Measurements from ENCODE around the gene WDR53. TPM values are rescaled to one million over a fixed set of nuclear protein-coding genes. Genes with fewer than 3 reads are reported as not detected.
"Not testable (repeated sequence)": the region's sequence is repeated elsewhere in the genome, so short reads cannot be mapped to it uniquely, and the experiment has no call there.

WDR53 gene
- total RNA-seq, 2 experiments from 2014 or later = 24.4 to 30.3 TPM

GRCh38 chr3:196528639-196529233 is 39.6 kb downstream of the WDR53 start:
- CTCF ChIA-PET = interaction anchor here (0.5 to 1.8 kb wide), 19 partner anchors 10 to 417 kb away, joined by 3 to 9 read pairs (median 4); partner anchors contain the start of genes FBXO45 and WDR53
- POLR2A ChIA-PET = interaction anchor here (0.7 to 0.8 kb wide), 2 partner anchors 40 to 336 kb away, joined by 3 read pairs; partner anchors contain the start of genes FBXO45 and WDR53

DNA sequence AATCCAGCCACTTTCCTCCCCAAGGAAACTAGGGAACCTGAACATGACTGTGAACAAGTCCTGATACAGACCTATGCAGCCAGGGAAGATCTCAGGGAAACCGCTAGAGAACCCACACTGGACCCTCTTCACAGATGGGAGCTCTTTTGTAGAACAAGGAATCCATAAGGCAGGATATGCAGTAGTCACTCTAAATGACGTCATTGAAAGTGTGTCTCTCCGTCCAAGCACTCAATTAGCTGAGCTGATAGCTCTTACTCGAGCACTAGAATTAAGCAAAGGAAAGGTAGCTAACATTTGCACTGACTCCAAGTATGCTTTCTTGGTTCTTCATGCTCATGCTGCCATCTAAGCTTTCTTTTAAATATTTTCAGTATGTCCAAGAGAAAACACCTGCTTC is 43.2 kb downstream of the WDR53 start:
- ChIA-PET POLR2A (no interaction called here), CTCF (interaction anchor here (1.2 kb wide), 1 partner anchor 19 kb away, joined by 3 read pairs; no protein-coding TSS in a partner anchor)

DNA sequence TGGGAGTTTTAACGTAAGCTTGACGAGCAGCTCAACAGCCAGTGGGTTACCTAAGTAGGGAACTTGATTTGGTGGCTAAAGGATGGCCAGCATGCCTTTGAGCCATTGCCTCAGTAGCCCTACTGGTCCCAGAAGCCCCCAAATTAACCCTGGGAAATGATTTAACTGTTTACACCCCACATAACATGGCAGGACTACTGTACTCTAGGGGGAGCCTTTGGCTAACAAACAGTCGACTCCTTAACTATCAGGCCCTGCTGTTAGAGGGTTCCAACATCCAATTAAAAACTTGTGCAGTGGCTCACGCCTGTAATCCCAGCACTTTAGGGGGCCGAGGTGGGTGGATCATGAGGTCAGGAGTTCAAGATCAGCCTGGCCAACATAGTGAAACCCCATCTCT is 43.8 kb downstream of the WDR53 start:
- ChIA-PET POLR2A (no interaction called here), CTCF (interaction anchor here (0.6 to 1.2 kb wide), 3 partner anchors 19 to 59 kb away, joined by 3 read pairs; no protein-coding TSS in a partner anchor)

DNA sequence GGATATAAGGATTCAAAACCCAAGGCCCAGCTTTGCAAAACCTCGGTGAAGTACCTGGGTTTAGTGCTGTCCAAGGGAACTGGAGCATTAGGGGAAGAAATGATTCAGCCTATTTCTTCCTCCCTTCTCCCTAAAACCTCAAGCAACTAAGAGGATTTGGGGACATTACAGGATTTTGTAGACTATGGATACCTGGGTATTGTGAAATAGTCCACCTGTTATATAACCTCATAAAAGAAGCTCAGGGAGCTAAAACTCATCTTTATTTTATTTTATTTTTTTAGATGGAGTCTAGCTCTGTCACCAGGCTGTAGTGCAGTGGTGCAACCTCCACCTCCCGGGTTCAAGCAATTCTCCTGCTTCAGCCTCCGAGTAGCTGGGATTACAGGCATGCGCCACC is 44.5 kb downstream of the WDR53 start:
- POLR2A ChIA-PET = no interaction called here
- CTCF ChIA-PET = interaction anchor here (0.6 to 0.9 kb wide), 3 partner anchors 12 to 58 kb away, joined by 3 to 5 read pairs (median 3); no protein-coding TSS in a partner anchor

DNA sequence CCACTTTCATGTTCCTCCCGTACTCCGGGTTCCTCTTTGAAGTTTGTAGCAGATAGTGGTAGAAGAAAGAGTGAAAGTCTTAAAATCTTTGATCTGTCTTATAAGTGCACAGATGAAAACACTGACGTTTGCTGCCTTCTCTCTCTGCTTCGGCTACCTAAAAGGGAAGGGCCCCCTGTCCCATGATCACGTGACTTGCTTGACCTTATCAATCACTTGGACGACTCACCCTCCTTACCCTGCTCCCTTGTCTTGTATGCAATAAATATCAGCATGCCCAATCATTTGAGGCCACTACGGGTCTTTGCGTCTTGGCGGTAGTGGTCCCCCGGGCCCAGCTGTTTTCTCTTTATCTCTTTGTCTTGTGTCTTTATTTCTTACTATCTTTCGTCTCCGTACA is 47.1 kb downstream of the WDR53 start:
- POLR2A ChIA-PET = not testable (repeated sequence)

DNA sequence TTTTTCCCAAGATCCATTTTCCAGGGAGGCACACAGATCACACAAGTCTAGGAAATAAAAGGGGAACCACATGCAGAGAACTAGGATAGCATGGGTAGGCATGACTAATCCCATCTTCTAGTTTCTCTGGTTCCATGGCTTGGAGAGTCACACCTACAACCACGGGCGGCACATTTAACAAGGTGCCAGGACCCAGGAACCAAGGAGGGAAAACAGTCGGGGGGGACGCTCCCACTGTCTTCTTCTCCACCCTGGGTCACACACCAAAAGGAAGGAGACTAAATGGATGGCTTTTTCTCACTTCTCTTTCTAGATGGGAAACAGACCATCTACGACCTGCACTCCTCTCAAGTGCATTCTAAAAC is 48.7 kb downstream of the WDR53 start:
- ChIA-PET POLR2A (no interaction called here), CTCF (interaction anchor here (0.6 to 1.5 kb wide), 4 partner anchors 112 to 266 kb away, joined by 3 read pairs; no protein-coding TSS in a partner anchor)

More for the DNA sequence above, 47.1 kb downstream of the WDR53 start:
- CTCF ChIA-PET = interaction anchor here (0.6 to 1.4 kb wide), 2 partner anchors 17 to 228 kb away, joined by 3 to 4 read pairs; partner anchors contain the start of gene RNF168

- ChIA-PET CTCF (interaction anchor here (0.9 to 1.5 kb wide), 3 partner anchors 258 to 266 kb away, joined by 3 read pairs; no protein-coding TSS in a partner anchor), POLR2A (no interaction called here)
Observed at GRCh38 chr3:196518966-196519717, 49.2 kb downstream of the WDR53 start.

DNA sequence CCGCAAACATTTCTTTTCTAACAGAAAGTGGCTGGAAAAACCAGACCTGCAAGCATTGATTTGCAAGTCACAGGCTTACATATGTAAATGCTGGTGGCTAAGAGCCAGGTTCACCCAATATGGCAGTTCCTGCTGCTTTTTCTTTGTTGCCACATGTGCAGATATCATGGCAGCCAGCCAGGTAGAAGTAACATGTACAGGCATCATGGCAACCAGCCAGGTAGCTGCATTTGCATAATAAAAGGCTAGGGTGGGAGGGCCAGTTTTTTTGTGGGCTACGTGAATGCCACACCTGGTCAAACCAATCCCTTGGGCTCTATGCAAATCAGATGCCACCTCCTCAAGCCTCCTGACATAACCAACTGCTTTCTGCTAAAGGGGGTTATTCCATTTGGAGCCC is 50.4 kb downstream of the WDR53 start:
- CTCF ChIA-PET = no interaction called here
- POLR2A ChIA-PET = no interaction called here

- ChIA-PET CTCF (interaction anchor here (0.6 to 0.7 kb wide), 2 partner anchors 9 to 187 kb away, joined by 3 to 4 read pairs; no protein-coding TSS in a partner anchor), POLR2A (no interaction called here)
Observed at GRCh38 chr3:196517162-196517800, 51.1 kb downstream of the WDR53 start.

- CTCF ChIA-PET = interaction anchor here (1.2 kb wide), 1 partner anchor 97 kb away, joined by 3 read pairs; no protein-coding TSS in a partner anchor
- POLR2A ChIA-PET = no interaction called here
Observed at GRCh38 chr3:196514913-196515621, 53.3 kb downstream of the WDR53 start, which contains the start of gene SMCO1. Gene SMCO1, minus strand, starts transcription at chr3:196515346. Its CDS starts 137 bp downstream, at chr3:196515209.

- ChIA-PET POLR2A (no interaction called here), CTCF (interaction anchor here (1.2 to 1.5 kb wide), 2 partner anchors 14 to 97 kb away, joined by 3 to 8 read pairs; no protein-coding TSS in a partner anchor)
Observed at GRCh38 chr3:196514350-196514716, 54.0 kb downstream of the WDR53 start.

GRCh38 chr3:196513697-196514349 is 54.5 kb downstream of the WDR53 start:
- ChIA-PET CTCF (interaction anchor here (0.6 to 1.5 kb wide), 3 partner anchors 15 to 204 kb away, joined by 3 to 8 read pairs (median 3); no protein-coding TSS in a partner anchor), POLR2A (no interaction called here)

DNA sequence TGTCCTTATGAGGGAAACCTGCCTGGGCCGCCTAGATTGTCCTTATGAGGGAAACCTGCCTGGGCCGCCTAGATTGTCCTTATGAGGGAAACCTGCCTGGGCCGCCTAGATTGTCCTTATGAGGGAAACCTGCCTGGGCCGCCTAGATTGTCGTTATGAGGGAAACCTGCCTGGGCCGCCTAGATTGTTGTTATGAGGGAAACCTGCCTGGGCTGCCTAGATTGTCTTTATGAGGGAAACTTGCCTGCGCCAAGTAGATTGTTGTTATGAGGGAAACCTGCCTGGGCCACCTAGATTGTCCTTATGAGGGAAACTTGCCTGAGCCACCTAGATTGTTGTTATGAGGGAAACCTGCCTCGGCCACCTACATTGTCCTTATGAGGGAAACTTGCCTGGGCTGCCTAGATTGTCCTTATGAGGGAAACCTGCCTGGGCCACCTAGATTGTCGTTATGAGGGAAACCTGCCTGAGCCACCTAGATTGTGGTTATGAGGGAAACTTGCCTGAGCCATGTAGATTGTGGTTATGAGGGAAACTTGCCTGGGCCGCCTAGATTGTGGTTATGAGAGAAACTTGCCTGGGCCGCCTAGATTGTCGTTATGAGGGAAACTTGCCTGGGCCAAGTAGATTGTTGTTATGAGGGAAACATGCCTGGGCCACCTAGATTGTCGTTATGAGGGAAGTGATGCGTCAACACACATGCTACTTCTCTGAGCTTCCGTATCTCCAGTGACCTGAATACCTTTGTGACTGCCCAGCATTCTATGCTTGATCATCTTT is 56.5 kb downstream of the WDR53 start:
- CTCF ChIA-PET = not testable (repeated sequence)

GRCh38 chr3:196511108-196511507 is 57.2 kb downstream of the WDR53 start:
- CTCF ChIA-PET, POLR2A ChIA-PET: not testable (repeated sequence)

More for the DNA sequence above, 56.5 kb downstream of the WDR53 start:
- POLR2A ChIA-PET = not testable (repeated sequence)

GRCh38 chr3:196506687-196507086 is 61.7 kb downstream of the WDR53 start:
- ChIA-PET POLR2A (no interaction called here), CTCF (no interaction called here)

DNA sequence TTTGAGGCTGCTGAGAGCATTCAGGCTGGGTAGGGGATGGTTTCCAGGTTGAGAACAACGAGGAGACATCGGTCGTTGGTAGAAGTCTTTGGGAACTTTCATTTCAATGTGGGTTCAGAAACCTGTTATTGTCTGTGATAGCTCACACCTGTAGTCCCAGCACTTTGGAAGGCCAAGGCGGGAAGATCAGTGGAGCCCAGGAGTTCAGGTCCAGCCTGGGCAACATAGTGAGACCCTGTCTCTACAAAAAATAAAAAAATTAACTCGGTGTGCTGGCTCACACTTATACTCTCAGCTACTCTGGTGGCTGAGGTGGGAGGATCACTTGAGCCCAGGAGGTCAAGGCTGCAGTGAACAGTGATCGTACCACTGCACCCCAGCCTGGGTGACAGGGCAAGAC is 63.8 kb downstream of the WDR53 start:
- ChIA-PET POLR2A (no interaction called here), CTCF (interaction anchor here (1.1 to 1.6 kb wide), 2 partner anchors 17 to 30 kb away, joined by 4 read pairs; no protein-coding TSS in a partner anchor)

Data from activated CD8-positive, alpha-beta memory T cell treated with anti-CD3 and anti-CD28 coated beads for 36 hours (primary cell).